ENCODE measurements around the gene BAIAP3.

GRCh38 chr16:1298406-1298805 is 35.0 kb upstream of the BAIAP3 start:
- no peak for TF ChIP-seq TAF1 (IDR thresholded peaks at IDR 0.05; ENCODE audit: borderline replicate concordance, low read depth, low read length)
- no peak for TF ChIP-seq SIX5 (IDR thresholded peaks at IDR 0.05; ENCODE audit: low read depth, low read length, severe bottlenecking)
